Upper lobe of left lung (tissue), 4 donors: ENCODE results near the gene DPH3.

ENCODE experiments used
- CTCF ChIP-seq, 6 experiments: fragments of 450-650 bp in 4 of 6; fragments of 200-600 bp in 2 of 6; sonication (generic) in 2 of 6; IDR thresholded peaks; one replicate each; pipeline ENCODE4 v1.5.1; 2016 to 2019; ENCODE audit warnings: antibody characterized with exemption in 6 of 6
- EP300 ChIP-seq, 4 donors: sonication (generic); formaldehyde crosslinking; IDR thresholded peaks; one replicate each; pipeline ENCODE4 v1.5.1; 2017; ENCODE audit warnings: antibody characterized with exemption in 4 of 4, control low read depth in 2 of 4
- POLR2A ChIP-seq, 4 donors: fragments of 450-650 bp; IDR thresholded peaks; one replicate each; pipeline ENCODE4 v1.5.1; 2016 to 2017; ENCODE audit warnings: antibody characterized with exemption in 4 of 4, mild to moderate bottlenecking in 2 of 4
- POLR2AphosphoS5 ChIP-seq, 2 donors: sonication (generic); formaldehyde crosslinking; IDR thresholded peaks; one replicate each; pipeline ENCODE4 v1.5.1; 2017; ENCODE audit warnings: antibody characterized with exemption in 2 of 2

GRCh38 chr3:16313886-16314645 lies 49.3 kb upstream of the DPH3 start:
- TF ChIP-seq POLR2AphosphoS5 (IDR thresholded peaks at IDR 0.05) (no peak), CTCF (IDR thresholded peaks at IDR 0.05) (no peak), EP300 (IDR thresholded peaks at IDR 0.05) (no peak), POLR2A (IDR thresholded peaks at IDR 0.05) (no peak)
